Stimulated activated CD8-positive, alpha-beta memory T cell treated with anti-CD3 and anti-CD28 coated beads, Interleukin-12 subunit alpha, Interleukin-12 subunit beta, amount 100 ng/mL, for 4 hours (primary cell): ENCODE data around the gene KCNJ6.
A peak's percentile ranks its signal among the peaks of the same experiment; 100 is the strongest.

ENCODE experiments used
- DNase-seq: peaks from one replicate; pipeline ENCODE4 v3.0.0-alpha.2; 2020; ENCODE audit warnings: low read depth

Gene KCNJ6

GRCh38 chr21:37566790-37567615 lies 349.3 kb downstream of the KCNJ6 start:
- DNase-seq: no peak

GRCh38 chr21:37565530-37566223 lies 350.6 kb downstream of the KCNJ6 start:
- no peak for DNase-seq

- DNase-seq: no peak
These were observed 351.2 kb downstream of the KCNJ6 start for GRCh38 chr21:37564924-37565529.

- peak; percentile 84 for DNase-seq
These were observed 351.8 kb downstream of the KCNJ6 start for GRCh38 chr21:37564341-37564923.

GRCh38 chr21:37563641-37564340 lies 352.5 kb downstream of the KCNJ6 start:
- DNase-seq: peak; percentile 91

DNA sequence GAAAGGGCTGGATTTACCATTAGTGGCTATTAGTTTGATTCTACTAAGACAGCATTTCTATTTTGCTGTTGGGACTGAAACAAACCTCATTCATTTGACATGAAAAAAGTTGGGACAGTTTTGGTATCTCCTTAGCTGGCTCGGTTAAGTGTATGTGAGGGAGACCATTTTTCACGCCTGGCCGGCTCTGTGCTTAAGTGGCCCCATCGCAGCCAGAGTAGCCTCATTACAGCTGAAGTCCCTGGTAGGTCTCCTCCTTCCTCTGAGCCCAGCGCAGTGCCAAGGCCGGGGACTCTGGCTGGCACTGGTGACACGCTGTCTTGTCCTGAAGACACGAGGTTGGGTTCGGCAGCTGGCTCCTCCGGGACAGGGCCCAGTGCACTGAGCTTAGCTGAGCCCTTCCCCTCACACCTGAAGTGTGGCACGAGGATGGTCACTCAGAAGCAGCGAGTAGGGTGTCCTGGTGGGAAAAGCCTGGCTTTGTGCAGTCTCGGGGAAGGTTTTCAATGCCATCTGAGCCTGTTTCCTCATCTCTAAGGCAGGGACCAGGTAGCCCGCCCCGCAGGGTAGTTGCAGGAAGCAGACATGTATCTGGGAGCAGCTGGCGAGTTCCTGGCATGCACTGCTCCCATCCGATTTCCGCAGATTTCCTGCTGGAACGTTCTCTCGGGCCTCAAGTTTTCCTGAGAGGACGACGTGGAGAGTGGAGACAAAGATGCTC lies 353.2 kb downstream of the KCNJ6 start:
- DNase-seq: no peak

GRCh38 chr21:37561941-37562919 lies 354.0 kb downstream of the KCNJ6 start:
- no peak for DNase-seq

GRCh38 chr21:37561506-37561905 lies 354.8 kb downstream of the KCNJ6 start:
- DNase-seq: no peak

- DNase-seq: no peak
These were observed 355.9 kb downstream of the KCNJ6 start for GRCh38 chr21:37560385-37560784.

- no peak for DNase-seq
These were observed 357.5 kb downstream of the KCNJ6 start for GRCh38 chr21:37558676-37559211.
